SK-N-SH treated with all-trans-retinoic acid at 6 μM for 48 hours (cell line): Measurements from ENCODE around the gene GALNTL6.

Experiments used
- ATAC-seq: fragments of 200-7000 bp; cut with Tn5 transposase; 3 replicates; pipeline ENCODE4 v1.9.1; 2020; ENCODE audit warnings: mild to moderate bottlenecking, moderate library complexity
- ARNTL ChIP-seq: fragments of 450-650 bp; formaldehyde crosslinking; IDR thresholded peaks from 2 replicates; pipeline ENCODE4 v1.5.0; 2020; ENCODE audit warnings: low read depth, mild to moderate bottlenecking, moderate library complexity, borderline replicate concordance
- BACH2 ChIP-seq: fragments of 250-450 bp; sonication (Bioruptor Pico); IDR thresholded peaks from 2 replicates; pipeline ENCODE4 v1.9.0; 2021; ENCODE audit warnings: mild to moderate bottlenecking, borderline replicate concordance
- CSDC2 ChIP-seq: fragments of 250-450 bp; sonication (Bioruptor Pico); IDR thresholded peaks from 2 replicates; pipeline ENCODE4 v1.5.0; 2020; ENCODE audit warnings: mild to moderate bottlenecking, moderate library complexity
- ESRRG ChIP-seq: fragments of 250-450 bp; sonication (Bioruptor Pico); IDR thresholded peaks from 2 replicates; pipeline ENCODE4 v1.6.1; 2021; ENCODE audit warnings: mild to moderate bottlenecking
- GLIS3 ChIP-seq: fragments of 250-450 bp; sonication (Bioruptor Pico); IDR thresholded peaks from 2 replicates; pipeline ENCODE4 v1.5.0; 2020; ENCODE audit warnings: mild to moderate bottlenecking, moderate library complexity
- ISL1 ChIP-seq: fragments of 250-450 bp; sonication (Bioruptor Pico); IDR thresholded peaks from 2 replicates; pipeline ENCODE4 v2.1.2; 2022; ENCODE audit warnings: mild to moderate bottlenecking, moderate library complexity
- OSR1 ChIP-seq: fragments of 250-450 bp; sonication (Bioruptor Pico); IDR thresholded peaks from 2 replicates; pipeline ENCODE4 v1.8.0; 2022; ENCODE audit warnings: moderate library complexity, mild to moderate bottlenecking, inconsistent platforms
- PPARA ChIP-seq: fragments of 250-450 bp; sonication (Bioruptor Pico); IDR thresholded peaks from 2 replicates; pipeline ENCODE4 v1.5.0; 2020; ENCODE audit warnings: mild to moderate bottlenecking, borderline replicate concordance
- RARB ChIP-seq: fragments of 250-450 bp; sonication (Bioruptor Pico); IDR thresholded peaks from 2 replicates; pipeline ENCODE4 v1.8.0; 2021; ENCODE audit warnings: mild to moderate bottlenecking, moderate library complexity
- SNAI2 ChIP-seq: fragments of 250-450 bp; sonication (Bioruptor Pico); IDR thresholded peaks from 2 replicates; pipeline ENCODE4 v1.5.0; 2020; ENCODE audit warnings: mild to moderate bottlenecking, moderate library complexity
- TCF4 ChIP-seq: fragments of 250-450 bp; sonication (Bioruptor Pico); IDR thresholded peaks from 2 replicates; pipeline ENCODE4 v1.8.0; 2021; ENCODE audit warnings: mild to moderate bottlenecking, moderate library complexity, borderline replicate concordance
- TOX ChIP-seq: fragments of 250-450 bp; sonication (Bioruptor Pico); IDR thresholded peaks from 2 replicates; pipeline ENCODE4 v1.8.0; 2021; ENCODE audit warnings: mild to moderate bottlenecking, moderate library complexity, borderline replicate concordance
- ZC3H10 ChIP-seq: fragments of 250-450 bp; sonication (Bioruptor Pico); IDR thresholded peaks from 2 replicates; pipeline ENCODE4 v1.5.1; 2021; ENCODE audit warnings: mild to moderate bottlenecking, moderate library complexity
- ZFP3 ChIP-seq: fragments of 250-450 bp; sonication (Bioruptor Pico); IDR thresholded peaks from 2 replicates; pipeline ENCODE4 v1.5.0; 2020; ENCODE audit warnings: mild to moderate bottlenecking, moderate library complexity
- ZFP30 ChIP-seq: fragments of 450-650 bp; formaldehyde crosslinking; IDR thresholded peaks from 2 replicates; pipeline ENCODE4 v1.5.0; 2022; ENCODE audit warnings: mild to moderate bottlenecking, moderate library complexity
- ZNF565 ChIP-seq: fragments of 450-650 bp; formaldehyde crosslinking; conservative IDR thresholded peaks from 2 replicates; pipeline ENCODE4 v1.5.0; 2020; ENCODE audit warnings: low read depth, mild to moderate bottlenecking, moderate library complexity
- ZNF70 ChIP-seq: fragments of 450-650 bp; formaldehyde crosslinking; IDR thresholded peaks from 2 replicates; pipeline ENCODE4 v1.5.0; 2020; ENCODE audit warnings: mild to moderate bottlenecking, moderate library complexity
- ZNF8 ChIP-seq: fragments of 450-650 bp; formaldehyde crosslinking; IDR thresholded peaks from 2 replicates; pipeline ENCODE4 v1.5.0; 2020; ENCODE audit warnings: mild to moderate bottlenecking, moderate library complexity
- TF ChIP-seq, protein P1 (sequence below): fragments of 250-450 bp; sonication (Bioruptor Pico); IDR thresholded peaks from 2 replicates; pipeline ENCODE4 v1.5.1; 2020; ENCODE audit warnings: low read depth, mild to moderate bottlenecking, moderate library complexity
- TF ChIP-seq, protein P2 (sequence below): fragments of 250-450 bp; sonication (Bioruptor Pico); IDR thresholded peaks from 2 replicates; pipeline ENCODE4 v1.5.0; 2020; ENCODE audit warnings: mild to moderate bottlenecking, moderate library complexity
- TF ChIP-seq, protein P3 (sequence below): fragments of 250-450 bp; sonication (Bioruptor Pico); IDR thresholded peaks from 2 replicates; pipeline ENCODE4 v1.5.1; 2021; ENCODE audit warnings: mild to moderate bottlenecking, moderate library complexity

GALNTL6 gene

DNA sequence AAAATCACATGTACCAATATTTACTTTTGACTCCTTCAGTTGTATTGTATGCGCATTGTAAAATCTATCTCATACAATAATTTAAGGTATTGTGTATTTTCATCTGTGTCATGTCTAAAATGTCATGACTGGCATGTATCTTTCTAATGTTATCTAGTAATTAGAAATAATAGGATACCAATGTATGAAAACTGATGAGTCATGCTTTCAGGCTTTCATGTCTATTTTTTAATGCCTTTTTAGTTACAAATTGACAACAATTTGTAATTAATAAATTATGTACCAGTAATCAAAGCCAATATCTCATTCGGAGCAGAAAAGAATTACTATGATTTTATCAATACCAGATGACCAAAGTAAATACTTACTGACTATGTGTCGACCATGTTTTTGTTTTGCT, 107.7 kb downstream of the GALNTL6 start:
- TF ChIP-seq ZFP30 (CRISPR knock-in tag) = no peak
- no peak for TF ChIP-seq TOX (CRISPR knock-in tag)
- TF ChIP-seq ZNF565 (CRISPR knock-in tag) = no peak
- TF ChIP-seq ZC3H10 = no peak
- no peak for TF ChIP-seq RARB (CRISPR knock-in tag)
- TF ChIP-seq ARNTL = no peak
- no peak for TF ChIP-seq GLIS3 (CRISPR knock-in tag)
- TF ChIP-seq OSR1 (CRISPR knock-in tag) = no peak
- TF ChIP-seq, protein P1, sequence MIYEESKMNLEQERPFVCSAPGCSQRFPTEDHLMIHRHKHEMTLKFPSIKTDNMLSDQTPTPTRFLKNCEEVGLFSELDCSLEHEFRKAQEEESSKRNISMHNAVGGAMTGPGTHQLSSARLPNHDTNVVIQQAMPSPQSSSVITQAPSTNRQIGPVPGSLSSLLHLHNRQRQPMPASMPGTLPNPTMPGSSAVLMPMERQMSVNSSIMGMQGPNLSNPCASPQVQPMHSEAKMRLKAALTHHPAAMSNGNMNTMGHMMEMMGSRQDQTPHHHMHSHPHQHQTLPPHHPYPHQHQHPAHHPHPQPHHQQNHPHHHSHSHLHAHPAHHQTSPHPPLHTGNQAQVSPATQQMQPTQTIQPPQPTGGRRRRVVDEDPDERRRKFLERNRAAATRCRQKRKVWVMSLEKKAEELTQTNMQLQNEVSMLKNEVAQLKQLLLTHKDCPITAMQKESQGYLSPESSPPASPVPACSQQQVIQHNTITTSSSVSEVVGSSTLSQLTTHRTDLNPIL (CRISPR knock-in tag) = no peak
- TF ChIP-seq SNAI2 (CRISPR knock-in tag) = no peak
- no peak for TF ChIP-seq BACH2 (CRISPR knock-in tag)
- no peak for TF ChIP-seq ISL1 (CRISPR knock-in tag)
- TF ChIP-seq TCF4 (CRISPR knock-in tag) = no peak
- TF ChIP-seq ZNF8 (CRISPR knock-in tag) = no peak
- TF ChIP-seq, protein P2, sequence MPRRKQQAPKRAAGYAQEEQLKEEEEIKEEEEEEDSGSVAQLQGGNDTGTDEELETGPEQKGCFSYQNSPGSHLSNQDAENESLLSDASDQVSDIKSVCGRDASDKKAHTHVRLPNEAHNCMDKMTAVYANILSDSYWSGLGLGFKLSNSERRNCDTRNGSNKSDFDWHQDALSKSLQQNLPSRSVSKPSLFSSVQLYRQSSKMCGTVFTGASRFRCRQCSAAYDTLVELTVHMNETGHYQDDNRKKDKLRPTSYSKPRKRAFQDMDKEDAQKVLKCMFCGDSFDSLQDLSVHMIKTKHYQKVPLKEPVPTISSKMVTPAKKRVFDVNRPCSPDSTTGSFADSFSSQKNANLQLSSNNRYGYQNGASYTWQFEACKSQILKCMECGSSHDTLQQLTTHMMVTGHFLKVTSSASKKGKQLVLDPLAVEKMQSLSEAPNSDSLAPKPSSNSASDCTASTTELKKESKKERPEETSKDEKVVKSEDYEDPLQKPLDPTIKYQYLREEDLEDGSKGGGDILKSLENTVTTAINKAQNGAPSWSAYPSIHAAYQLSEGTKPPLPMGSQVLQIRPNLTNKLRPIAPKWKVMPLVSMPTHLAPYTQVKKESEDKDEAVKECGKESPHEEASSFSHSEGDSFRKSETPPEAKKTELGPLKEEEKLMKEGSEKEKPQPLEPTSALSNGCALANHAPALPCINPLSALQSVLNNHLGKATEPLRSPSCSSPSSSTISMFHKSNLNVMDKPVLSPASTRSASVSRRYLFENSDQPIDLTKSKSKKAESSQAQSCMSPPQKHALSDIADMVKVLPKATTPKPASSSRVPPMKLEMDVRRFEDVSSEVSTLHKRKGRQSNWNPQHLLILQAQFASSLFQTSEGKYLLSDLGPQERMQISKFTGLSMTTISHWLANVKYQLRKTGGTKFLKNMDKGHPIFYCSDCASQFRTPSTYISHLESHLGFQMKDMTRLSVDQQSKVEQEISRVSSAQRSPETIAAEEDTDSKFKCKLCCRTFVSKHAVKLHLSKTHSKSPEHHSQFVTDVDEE = no peak
- no peak for TF ChIP-seq CSDC2 (CRISPR knock-in tag)
- no peak for TF ChIP-seq ZFP3 (CRISPR knock-in tag)
- no peak for TF ChIP-seq ZNF70 (CRISPR knock-in tag)
- no peak for TF ChIP-seq ESRRG (CRISPR knock-in tag)
- no peak for ATAC-seq

DNA sequence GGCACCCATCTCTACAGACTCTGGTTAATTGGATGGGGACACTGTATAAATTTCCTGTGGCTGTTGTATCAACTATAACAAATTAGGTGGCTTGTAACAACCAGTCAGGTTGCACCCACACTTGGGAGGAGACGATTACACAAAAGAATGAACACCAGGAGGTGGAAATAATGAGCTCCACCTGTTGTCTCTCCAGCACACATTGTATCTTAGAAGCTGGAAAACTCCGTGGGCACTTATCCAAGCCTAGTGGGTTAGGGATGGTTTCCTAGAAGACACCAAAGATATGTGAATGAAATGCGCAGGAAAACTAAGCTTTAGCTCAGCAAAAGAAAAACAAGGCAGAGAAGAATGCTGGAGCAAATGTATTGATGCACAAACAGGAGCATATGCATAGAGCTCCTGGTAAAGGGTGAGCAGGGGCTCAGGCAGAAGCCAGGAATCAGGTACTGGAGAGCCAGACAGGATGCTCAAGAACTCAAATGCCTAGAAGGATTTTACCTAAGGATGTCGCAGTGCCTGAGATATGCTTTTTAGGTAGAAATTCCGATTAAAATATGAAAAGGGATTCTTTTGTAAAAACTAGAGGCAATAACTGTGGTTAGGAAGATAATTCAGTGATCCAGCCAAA, 111.7 kb downstream of the GALNTL6 start:
- TF ChIP-seq ZFP30 (CRISPR knock-in tag) (no peak), PPARA (CRISPR knock-in tag) (no peak), GLIS3 (CRISPR knock-in tag) (no peak)
- TF ChIP-seq, protein P3, sequence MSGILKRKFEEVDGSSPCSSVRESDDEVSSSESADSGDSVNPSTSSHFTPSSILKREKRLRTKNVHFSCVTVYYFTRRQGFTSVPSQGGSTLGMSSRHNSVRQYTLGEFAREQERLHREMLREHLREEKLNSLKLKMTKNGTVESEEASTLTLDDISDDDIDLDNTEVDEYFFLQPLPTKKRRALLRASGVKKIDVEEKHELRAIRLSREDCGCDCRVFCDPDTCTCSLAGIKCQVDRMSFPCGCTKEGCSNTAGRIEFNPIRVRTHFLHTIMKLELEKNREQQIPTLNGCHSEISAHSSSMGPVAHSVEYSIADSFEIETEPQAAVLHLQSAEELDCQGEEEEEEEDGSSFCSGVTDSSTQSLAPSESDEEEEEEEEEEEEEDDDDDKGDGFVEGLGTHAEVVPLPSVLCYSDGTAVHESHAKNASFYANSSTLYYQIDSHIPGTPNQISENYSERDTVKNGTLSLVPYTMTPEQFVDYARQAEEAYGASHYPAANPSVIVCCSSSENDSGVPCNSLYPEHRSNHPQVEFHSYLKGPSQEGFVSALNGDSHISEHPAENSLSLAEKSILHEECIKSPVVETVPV = no peak
- no peak for ATAC-seq

DNA sequence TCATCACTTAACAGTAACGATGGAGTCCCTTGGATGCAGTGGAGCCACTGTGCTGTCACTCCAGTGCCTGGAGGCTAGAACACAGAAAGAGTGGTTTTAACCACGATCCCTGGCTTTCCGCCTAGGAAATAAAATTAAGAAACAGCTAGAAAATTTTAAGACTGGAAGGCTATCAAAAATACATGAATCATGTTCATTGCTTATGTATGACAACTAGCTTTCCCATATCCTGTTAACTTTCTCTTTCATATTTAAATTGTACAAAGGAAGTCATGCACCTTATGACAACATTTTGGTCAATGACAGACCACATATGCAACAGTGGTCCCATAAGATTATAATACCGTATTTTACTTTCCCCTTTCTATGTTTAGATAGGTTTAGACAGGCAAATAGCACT, 115.1 kb downstream of the GALNTL6 start:
- no peak for TF ChIP-seq CSDC2 (CRISPR knock-in tag)
- no peak for TF ChIP-seq ESRRG (CRISPR knock-in tag)
- no peak for TF ChIP-seq OSR1 (CRISPR knock-in tag)
- TF ChIP-seq, protein P3 = no peak
- no peak for TF ChIP-seq PPARA (CRISPR knock-in tag)
- no peak for TF ChIP-seq ZNF565 (CRISPR knock-in tag)
- TF ChIP-seq ZC3H10 = no peak
- TF ChIP-seq, protein P1 (CRISPR knock-in tag) = no peak
- TF ChIP-seq, protein P2 = no peak
- no peak for TF ChIP-seq GLIS3 (CRISPR knock-in tag)
- no peak for ATAC-seq
